Measurements from ENCODE around the gene WDR62.
A peak's percentile ranks its signal among the peaks of the same experiment; 100 is the strongest.

DNA sequence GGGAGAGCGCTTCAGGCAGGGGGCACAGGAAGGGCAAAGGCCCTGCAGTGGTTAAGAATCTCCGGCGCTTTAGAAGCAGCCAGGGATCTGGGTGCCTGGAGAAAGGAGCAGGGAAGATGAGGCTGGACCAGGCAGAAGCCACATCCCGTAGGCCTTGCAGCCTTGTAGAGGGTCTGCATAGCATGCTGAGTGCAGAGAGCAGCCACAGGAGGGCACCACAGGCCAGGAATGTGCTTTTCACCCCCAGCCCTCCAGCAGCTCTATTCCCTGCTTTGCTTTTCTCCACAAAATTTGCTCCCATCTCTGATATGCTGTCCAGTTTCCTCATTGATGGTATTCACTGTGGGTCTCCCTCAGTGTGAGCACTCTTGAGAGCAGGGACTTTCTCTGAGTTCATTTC is 5.7 kb downstream of the WDR62 start:
- no peak for TF ChIP-seq POLR2A (IDR thresholded peaks at IDR 0.05)
- TF ChIP-seq, protein P1, sequence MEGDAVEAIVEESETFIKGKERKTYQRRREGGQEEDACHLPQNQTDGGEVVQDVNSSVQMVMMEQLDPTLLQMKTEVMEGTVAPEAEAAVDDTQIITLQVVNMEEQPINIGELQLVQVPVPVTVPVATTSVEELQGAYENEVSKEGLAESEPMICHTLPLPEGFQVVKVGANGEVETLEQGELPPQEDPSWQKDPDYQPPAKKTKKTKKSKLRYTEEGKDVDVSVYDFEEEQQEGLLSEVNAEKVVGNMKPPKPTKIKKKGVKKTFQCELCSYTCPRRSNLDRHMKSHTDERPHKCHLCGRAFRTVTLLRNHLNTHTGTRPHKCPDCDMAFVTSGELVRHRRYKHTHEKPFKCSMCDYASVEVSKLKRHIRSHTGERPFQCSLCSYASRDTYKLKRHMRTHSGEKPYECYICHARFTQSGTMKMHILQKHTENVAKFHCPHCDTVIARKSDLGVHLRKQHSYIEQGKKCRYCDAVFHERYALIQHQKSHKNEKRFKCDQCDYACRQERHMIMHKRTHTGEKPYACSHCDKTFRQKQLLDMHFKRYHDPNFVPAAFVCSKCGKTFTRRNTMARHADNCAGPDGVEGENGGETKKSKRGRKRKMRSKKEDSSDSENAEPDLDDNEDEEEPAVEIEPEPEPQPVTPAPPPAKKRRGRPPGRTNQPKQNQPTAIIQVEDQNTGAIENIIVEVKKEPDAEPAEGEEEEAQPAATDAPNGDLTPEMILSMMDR (IDR thresholded peaks at IDR 0.05), result peak in 1 of 6 experiments; percentile 22
